ENCODE results near the gene RGS7.
"Not testable (repeated sequence)": the region's sequence is repeated elsewhere in the genome, so short reads cannot be mapped to it uniquely, and the experiment has no call there.

RGS7 gene

GRCh38 chr1:241217516-241217915 lies 139.5 kb downstream of the RGS7 start:
- in situ Hi-C loops (cut with MboI; ENCODE audit: low sequenced_read_pairs): no loop called here

- in situ Hi-C loops (cut with MboI; ENCODE audit: low sequenced_read_pairs): no loop called here
Observed at GRCh38 chr1:241215683-241216082, 141.3 kb downstream of the RGS7 start.

- in situ Hi-C loops (cut with MboI; ENCODE audit: low sequenced_read_pairs): no loop called here
Observed at GRCh38 chr1:241215203-241215602, 141.8 kb downstream of the RGS7 start.

- in situ Hi-C loops (cut with MboI; ENCODE audit: low sequenced_read_pairs): no loop called here
Observed at GRCh38 chr1:241213139-241213538, 143.9 kb downstream of the RGS7 start.

GRCh38 chr1:241212628-241213027 lies 144.4 kb downstream of the RGS7 start:
- in situ Hi-C loops (cut with MboI; ENCODE audit: low sequenced_read_pairs): no loop called here

GRCh38 chr1:241208910-241209379 lies 148.1 kb downstream of the RGS7 start:
- in situ Hi-C loops (cut with MboI; ENCODE audit: low sequenced_read_pairs): no loop called here

GRCh38 chr1:241203817-241204216 lies 153.2 kb downstream of the RGS7 start:
- in situ Hi-C loops (cut with MboI; ENCODE audit: low sequenced_read_pairs): no loop called here

GRCh38 chr1:241202401-241202800 lies 154.6 kb downstream of the RGS7 start:
- in situ Hi-C loops (cut with MboI; ENCODE audit: low sequenced_read_pairs): no loop called here

GRCh38 chr1:241186716-241187115 lies 170.3 kb downstream of the RGS7 start:
- in situ Hi-C loops (cut with MboI; ENCODE audit: low sequenced_read_pairs): no loop called here

- in situ Hi-C loops (cut with MboI; ENCODE audit: low sequenced_read_pairs): no loop called here
Observed at GRCh38 chr1:241181971-241182370, 175.0 kb downstream of the RGS7 start.

GRCh38 chr1:241181471-241181870 lies 175.5 kb downstream of the RGS7 start:
- in situ Hi-C loops (cut with MboI; ENCODE audit: low sequenced_read_pairs): no loop called here

GRCh38 chr1:241180569-241180968 lies 176.4 kb downstream of the RGS7 start:
- in situ Hi-C loops (cut with MboI; ENCODE audit: low sequenced_read_pairs): no loop called here

- in situ Hi-C loops (cut with MboI; ENCODE audit: low sequenced_read_pairs): no loop called here
Observed at GRCh38 chr1:241177660-241178059, 179.3 kb downstream of the RGS7 start.

- in situ Hi-C loops (cut with MboI; ENCODE audit: low sequenced_read_pairs): no loop called here
Observed at GRCh38 chr1:241172486-241172885, 184.5 kb downstream of the RGS7 start.

- in situ Hi-C loops (cut with MboI; ENCODE audit: low sequenced_read_pairs): no loop called here
Observed at GRCh38 chr1:241171991-241172390, 185.0 kb downstream of the RGS7 start.

- in situ Hi-C loops (cut with MboI; ENCODE audit: low sequenced_read_pairs): no loop called here
Observed at GRCh38 chr1:241167121-241167630, 189.8 kb downstream of the RGS7 start.

- in situ Hi-C loops (cut with MboI; ENCODE audit: low sequenced_read_pairs): no loop called here
Observed at GRCh38 chr1:241166625-241167024, 190.4 kb downstream of the RGS7 start.

GRCh38 chr1:241165256-241165655 lies 191.7 kb downstream of the RGS7 start:
- in situ Hi-C loops (cut with MboI; ENCODE audit: low sequenced_read_pairs): not testable (repeated sequence)

- in situ Hi-C loops (cut with MboI; ENCODE audit: low sequenced_read_pairs): no loop called here
Observed at GRCh38 chr1:241163363-241163762, 193.6 kb downstream of the RGS7 start.

GRCh38 chr1:241161188-241161689 lies 195.8 kb downstream of the RGS7 start:
- in situ Hi-C loops (cut with MboI; ENCODE audit: low sequenced_read_pairs): no loop called here

- in situ Hi-C loops (cut with MboI; ENCODE audit: low sequenced_read_pairs): no loop called here
Observed at GRCh38 chr1:241157435-241157834, 199.6 kb downstream of the RGS7 start.

- in situ Hi-C loops (cut with MboI; ENCODE audit: low sequenced_read_pairs): no loop called here
Observed at GRCh38 chr1:241156231-241156965, 200.6 kb downstream of the RGS7 start.
